ENCODE results near the gene CFAP210.
"Not testable (repeated sequence)": the region's sequence is repeated elsewhere in the genome, so short reads cannot be mapped to it uniquely, and the experiment has no call there.

The CFAP210 gene

DNA sequence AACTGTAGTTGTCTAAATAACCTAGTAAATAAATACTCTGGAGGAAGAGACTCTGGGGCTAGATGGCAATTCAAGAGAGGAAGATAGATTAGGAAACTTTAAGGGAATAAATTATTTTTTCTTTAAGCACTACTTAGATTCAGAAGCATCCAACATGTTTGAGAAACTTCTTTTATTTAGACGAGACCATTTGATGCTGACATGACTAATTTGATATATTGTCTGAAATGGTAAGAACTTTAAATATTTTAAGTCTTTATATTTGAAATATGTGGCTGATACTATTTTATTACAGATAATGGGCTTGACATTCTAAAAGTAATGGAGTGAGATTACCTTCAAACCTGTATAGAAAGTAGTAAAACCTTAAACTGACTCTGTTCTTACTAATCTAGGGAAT is 73.7 kb downstream of the CFAP210 start:
- no peak for DNase-seq (ENCODE audit: low spot score)

DNA sequence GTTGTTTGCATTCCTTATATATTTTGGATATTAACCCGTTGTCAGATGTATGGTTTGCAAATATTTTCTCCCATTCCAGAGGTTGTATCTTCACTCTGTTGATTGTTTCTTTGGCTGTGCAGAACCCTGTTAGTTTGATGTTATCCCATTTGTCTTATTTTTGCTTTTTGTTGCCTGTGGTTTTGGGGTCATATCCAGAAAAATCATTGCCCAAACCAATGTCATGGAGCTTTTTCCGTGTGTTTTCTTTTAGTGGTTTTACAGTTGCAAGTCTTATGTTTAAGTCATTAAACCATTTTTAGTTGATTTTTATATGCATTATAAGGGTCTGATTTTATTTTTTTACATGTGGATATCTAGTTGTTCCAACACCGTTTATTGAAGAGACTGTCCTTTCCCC is 74.3 kb downstream of the CFAP210 start:
- no peak for DNase-seq (ENCODE audit: low spot score)

DNA sequence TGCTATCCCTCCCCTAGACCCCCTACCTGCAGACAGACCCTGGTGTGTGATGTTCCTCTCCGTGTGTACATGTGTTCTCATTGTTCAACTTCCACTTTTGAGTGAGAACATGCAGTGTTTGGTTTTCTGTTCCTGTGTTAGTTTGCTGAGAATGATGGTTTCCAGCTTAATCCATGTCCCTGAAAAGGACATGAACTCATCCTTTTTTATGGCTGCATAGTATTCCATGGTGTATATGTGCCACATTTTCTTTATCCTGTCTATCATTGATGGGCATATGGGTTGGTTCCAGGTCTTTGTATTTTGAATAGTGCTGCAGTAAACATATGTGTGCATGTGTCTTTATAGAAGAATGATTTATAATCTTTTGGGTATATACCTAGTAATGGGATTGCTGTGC is 78.2 kb downstream of the CFAP210 start:
- DNase-seq (ENCODE audit: low spot score) = not testable (repeated sequence)

DNA sequence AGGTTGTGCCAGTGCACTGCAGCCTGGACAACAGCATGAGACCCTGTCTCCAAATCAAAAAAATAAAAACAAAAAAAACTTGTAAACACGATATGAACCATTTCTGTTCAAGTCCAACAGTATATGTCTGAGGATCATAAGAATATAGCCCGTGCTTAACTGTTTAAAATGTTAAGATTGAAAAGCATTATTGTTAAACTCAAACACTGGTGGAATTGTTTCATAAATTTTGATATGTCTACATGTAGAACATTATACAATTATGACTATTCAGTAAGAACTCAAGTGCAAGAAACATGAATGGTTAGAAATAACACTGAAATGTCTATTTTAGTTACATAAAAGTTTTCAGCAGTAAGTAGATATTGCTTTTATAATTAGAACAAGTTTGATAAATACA is 80.3 kb downstream of the CFAP210 start:
- no peak for DNase-seq (ENCODE audit: low spot score)

DNA sequence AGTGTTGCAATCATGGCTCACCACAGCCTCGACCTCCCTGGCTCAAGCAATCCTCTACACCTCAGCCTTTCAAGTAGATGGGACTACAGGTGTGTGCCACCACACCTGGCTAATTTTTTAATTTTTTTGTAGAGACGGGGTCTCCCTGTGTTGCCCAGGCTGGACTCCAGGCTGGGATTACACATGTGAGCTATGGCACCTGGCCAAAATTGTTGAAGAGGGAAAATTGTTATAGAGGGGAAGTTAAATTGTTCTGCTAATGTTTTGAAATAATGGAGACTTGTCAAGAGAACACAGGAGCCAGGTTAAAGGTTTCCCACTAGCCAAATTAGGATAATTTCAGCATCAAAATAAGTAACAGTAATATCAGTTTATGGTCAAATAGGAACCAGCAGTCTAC is 84.9 kb downstream of the CFAP210 start:
- no peak for DNase-seq (ENCODE audit: low spot score)

DNA sequence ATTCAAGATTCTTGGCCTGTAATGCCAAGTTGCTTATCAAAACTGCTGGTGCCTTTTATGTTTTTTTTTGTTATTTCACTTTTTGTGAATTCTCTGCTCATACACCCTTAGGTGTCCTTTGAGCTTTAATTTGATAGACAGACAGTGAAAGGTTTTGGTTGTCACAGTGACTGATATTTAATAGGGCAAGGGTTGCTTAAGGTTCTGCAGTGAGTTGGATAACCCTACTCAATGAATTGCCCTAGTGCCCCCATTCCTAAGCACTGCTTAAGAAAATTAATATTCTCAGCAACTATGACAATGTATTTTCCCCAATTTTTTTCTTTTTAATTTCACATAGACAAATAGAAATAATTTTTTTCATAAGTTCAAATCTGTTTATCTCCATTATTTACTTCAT is 94.6 kb downstream of the CFAP210 start:
- no peak for DNase-seq (ENCODE audit: low spot score)

DNA sequence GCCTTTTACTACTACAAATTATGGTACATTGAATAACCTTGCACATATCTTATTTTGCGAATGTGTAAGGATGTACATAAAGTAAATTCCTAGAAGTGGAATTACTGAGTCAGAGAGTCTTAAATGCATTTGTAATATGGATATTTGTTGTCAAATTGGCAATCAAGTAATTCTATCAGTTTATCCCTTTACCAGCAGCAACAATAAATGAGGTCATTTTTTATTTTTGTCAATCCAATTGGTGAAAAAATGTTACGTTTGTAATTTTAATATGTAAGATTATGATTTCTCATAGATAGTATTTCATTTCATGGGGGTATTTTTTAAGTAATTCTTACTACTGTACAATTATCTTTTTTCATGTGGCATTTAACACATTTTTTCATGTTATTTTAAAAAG is 95.2 kb downstream of the CFAP210 start:
- no peak for DNase-seq (ENCODE audit: low spot score)

DNA sequence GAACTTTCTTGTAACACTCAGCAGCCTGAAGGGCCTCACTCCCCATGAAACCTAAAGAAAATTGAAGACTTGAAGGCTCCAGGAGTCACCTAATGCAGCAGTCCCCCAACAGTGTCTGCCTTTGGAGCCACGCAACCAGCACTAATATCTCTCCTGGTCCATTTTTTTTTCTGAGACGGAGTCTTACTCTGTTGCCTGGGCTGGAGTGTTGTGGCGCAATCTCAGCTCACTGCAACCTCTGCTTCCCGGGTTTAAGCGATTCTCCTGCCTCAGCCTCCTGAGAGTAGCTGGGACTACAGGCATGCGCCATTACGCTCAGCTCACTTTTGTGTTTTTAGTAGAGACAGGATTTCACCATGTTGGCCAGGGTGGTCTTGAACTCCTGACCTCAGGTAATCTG is 97.7 kb downstream of the CFAP210 start:
- DNase-seq (ENCODE audit: low spot score) = not testable (repeated sequence)
